ENCODE measurements around the gene EPHA4. TPM values are rescaled to one million over a fixed set of nuclear protein-coding genes. Genes with fewer than 3 reads are reported as not detected.
"Not testable (repeated sequence)": the region's sequence is repeated elsewhere in the genome, so short reads cannot be mapped to it uniquely, and the experiment has no call there.

Gene EPHA4
- total RNA-seq, 3 donors from 2014 or later = 21.4 to 36.8 (median 21.9) TPM

DNA sequence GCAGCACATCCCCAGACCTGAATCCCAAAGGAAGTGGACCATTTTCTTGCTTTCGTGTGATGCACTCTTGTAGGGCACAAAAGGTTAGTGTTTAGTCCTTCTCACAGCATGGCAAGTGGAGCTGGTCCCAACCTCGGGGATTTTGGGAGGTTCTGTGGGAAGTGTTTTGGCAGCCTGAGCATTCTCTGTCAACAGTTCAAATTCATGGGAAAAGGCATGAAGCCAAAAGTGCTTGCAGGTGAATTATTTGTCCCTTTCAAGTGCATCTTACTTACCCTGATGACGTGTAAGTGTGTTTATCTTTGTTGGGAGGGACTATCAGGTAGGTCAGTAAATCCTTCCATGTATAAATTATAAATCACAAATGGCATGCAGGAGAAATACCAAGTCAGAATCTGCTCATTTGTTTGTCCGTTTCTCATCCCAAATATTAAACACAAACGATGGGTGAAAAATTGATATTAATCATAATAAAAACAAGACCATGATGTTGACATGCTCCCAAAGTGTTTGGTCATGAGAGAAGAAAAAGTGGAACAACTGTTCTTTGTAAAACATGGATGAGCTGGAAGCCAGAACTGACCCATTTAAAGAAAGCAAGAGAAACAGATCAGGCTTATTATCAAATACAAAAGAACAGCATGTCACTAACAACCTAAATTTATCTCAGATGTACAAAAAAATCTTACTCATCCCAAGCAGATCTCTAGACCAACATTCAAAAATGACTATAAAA, 57.6 kb downstream of the EPHA4 start:
- Histone ChIP-seq H3K36me3 (ENCODE audit: low read depth) (no peaks in the 10 kb centered on the region), H3K4me3 (no peak overlapping the region), H3K4me1 (ENCODE audit: low read depth) (peaks cover 13% of the 10 kb centered on the region), H3K9me3 (no peaks in the 10 kb centered on the region)
- no peak for ATAC-seq
- DNase-seq = no peak
- TF ChIP-seq, protein P1, sequence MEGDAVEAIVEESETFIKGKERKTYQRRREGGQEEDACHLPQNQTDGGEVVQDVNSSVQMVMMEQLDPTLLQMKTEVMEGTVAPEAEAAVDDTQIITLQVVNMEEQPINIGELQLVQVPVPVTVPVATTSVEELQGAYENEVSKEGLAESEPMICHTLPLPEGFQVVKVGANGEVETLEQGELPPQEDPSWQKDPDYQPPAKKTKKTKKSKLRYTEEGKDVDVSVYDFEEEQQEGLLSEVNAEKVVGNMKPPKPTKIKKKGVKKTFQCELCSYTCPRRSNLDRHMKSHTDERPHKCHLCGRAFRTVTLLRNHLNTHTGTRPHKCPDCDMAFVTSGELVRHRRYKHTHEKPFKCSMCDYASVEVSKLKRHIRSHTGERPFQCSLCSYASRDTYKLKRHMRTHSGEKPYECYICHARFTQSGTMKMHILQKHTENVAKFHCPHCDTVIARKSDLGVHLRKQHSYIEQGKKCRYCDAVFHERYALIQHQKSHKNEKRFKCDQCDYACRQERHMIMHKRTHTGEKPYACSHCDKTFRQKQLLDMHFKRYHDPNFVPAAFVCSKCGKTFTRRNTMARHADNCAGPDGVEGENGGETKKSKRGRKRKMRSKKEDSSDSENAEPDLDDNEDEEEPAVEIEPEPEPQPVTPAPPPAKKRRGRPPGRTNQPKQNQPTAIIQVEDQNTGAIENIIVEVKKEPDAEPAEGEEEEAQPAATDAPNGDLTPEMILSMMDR (IDR thresholded peaks at IDR 0.05) = no peak
- intact Hi-C loops (cut with DNase I, micrococcal nuclease) = no loop called here

DNA sequence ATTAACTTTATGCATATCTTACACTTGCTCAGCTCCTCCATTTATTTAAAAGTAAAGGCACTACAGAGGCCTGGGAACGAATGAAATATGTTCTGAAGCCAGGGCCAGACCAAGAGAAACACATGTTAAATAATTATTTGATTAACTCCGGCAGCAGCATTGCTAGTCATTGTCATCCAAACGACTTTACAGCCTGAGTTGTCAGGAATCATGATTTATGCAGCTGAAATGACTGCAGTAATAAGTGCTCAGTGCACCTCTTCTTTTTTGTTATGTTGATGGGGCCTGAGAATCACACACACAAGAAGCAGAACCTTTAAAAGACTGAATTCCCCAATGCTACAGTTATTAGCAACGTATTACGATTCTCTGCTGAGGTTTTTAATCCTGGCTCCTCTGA, 58.9 kb downstream of the EPHA4 start:
- Histone ChIP-seq H3K4me3 (no peak overlapping the region), H3K9me3 (no peaks in the 10 kb centered on the region), H3K4me1 (ENCODE audit: low read depth) (peaks cover 7% of the 10 kb centered on the region), H3K36me3 (ENCODE audit: low read depth) (no peaks in the 10 kb centered on the region)
- no peak for DNase-seq
- no peak for ATAC-seq
- TF ChIP-seq, protein P1 (IDR thresholded peaks at IDR 0.05) = no peak
- intact Hi-C loops (cut with DNase I, micrococcal nuclease) = no loop called here

DNA sequence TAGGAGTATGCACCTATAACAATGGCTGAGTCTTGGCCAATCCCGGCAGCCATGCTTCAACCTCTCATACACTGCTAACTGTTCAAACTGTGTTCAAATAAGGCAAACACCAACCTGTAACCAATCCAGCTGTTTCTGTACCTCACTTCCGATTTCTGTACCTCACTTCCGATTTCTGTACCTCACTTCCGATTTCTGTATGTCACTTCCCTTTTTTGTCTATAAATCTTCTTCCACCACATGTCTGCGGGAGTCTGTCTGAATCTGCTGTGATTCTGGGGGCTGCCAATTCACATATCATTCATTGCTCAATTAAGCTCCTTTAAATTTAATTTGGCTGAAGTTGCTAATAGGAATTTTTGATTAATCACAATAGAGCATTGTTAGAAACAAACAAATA, 60.8 kb downstream of the EPHA4 start:
- H3K36me3 ChIP-seq (ENCODE audit: low read depth); ATAC-seq; H3K4me1 ChIP-seq (ENCODE audit: low read depth); H3K4me3 ChIP-seq; intact Hi-C loops (cut with DNase I, micrococcal nuclease); H3K9me3 ChIP-seq; DNase-seq: not testable (repeated sequence)

DNA sequence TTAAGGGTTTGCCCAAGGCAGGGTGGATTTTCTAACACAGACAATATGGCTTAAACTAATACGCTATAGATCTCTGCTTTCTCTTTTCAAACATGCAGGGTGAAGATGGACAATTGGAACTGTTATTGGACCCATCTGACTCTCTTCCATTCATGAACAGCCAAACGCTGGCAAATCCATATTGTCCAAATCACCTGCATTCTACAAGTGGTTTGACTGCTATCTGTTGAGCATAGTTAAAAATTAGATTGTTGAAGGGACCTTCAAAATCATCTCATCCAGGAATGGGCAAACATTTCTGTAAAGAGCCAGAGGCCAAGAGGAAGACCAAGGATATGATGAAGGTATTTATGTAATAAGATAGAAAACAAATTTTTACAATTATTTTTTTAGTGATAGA, 65.6 kb downstream of the EPHA4 start:
- TF ChIP-seq, protein P1 (IDR thresholded peaks at IDR 0.05) = no peak
- no peaks in the 10 kb centered on the region for H3K9me3 ChIP-seq
- intact Hi-C loops (cut with DNase I, micrococcal nuclease) = no loop called here

DNA sequence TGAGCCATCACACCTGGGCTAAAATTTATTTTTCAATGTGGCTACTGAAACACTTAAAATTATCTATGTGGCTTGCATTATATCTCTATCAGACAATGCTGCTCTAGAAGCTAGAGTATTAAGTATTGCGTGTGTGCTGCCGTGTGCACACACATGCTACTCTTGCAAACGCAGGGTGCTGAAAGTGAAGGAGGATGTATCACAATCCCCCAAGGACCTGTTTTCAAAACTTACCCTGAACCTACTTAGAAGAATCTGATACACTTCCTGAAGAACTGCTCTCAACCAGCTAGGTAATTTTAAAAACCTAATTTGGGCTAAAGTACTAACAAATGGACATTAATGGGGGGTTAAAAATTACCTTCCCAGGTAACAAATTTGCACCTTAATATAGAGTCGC, 66.5 kb downstream of the EPHA4 start:
- TF ChIP-seq, protein P1 (IDR thresholded peaks at IDR 0.05) = no peak
- no peaks in the 10 kb centered on the region for H3K36me3 ChIP-seq (ENCODE audit: low read depth)

More for the DNA sequence above, 65.6 kb downstream of the EPHA4 start:
- no peak overlapping the region for H3K4me3 ChIP-seq
- no peaks in the 10 kb centered on the region for H3K4me1 ChIP-seq (ENCODE audit: low read depth)
- DNase-seq (no peak), ATAC-seq (no peak)
- no peaks in the 10 kb centered on the region for H3K36me3 ChIP-seq (ENCODE audit: low read depth)

DNA sequence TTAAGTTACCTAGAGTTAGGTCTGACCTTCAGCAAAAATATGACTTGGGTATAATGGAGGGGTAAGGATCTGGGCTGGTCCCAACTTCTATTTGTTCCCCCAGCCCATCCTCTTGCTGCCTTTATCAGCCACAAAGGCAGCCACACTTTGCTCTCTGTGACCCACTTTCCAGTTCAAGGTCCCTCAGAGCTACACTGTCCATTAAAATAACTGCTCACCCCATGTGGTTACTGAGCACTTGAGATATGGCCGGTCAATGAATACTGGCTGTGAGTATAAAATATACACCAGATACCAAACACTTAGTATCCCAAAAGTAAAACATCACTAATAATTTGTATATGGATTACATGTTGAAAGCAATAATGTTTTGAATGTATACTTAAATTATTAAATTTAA, 67.2 kb downstream of the EPHA4 start:
- ATAC-seq (no peak), DNase-seq (no peak)
- TF ChIP-seq, protein P1 (IDR thresholded peaks at IDR 0.05) = no peak
- intact Hi-C loops (cut with DNase I, micrococcal nuclease) = no loop called here
- H3K4me1 ChIP-seq (ENCODE audit: low read depth) = no peaks in the 10 kb centered on the region
- H3K36me3 ChIP-seq (ENCODE audit: low read depth) = no peaks in the 10 kb centered on the region
- no peak overlapping the region for H3K4me3 ChIP-seq
- no peaks in the 10 kb centered on the region for H3K9me3 ChIP-seq

More for the DNA sequence above, 66.5 kb downstream of the EPHA4 start:
- ATAC-seq = no peak
- Histone ChIP-seq H3K4me3 (no peak overlapping the region), H3K4me1 (ENCODE audit: low read depth) (no peaks in the 10 kb centered on the region), H3K9me3 (no peaks in the 10 kb centered on the region)
- no peak for DNase-seq
- intact Hi-C loops (cut with DNase I, micrococcal nuclease) = no loop called here

All from mucosa of descending colon (tissue), 3 donors.